H9 (cell line): Measurements from ENCODE around the gene MYLK3. TPM values are rescaled to one million over a fixed set of nuclear protein-coding genes. Genes with fewer than 3 reads are reported as not detected.

ENCODE experiments used
- DNase-seq: peaks from one replicate; pipeline ENCODE4 v3.0.0-alpha.2; 2017
- H2AFZ ChIP-seq: one replicate; pipeline ENCODE4 v1.6.1; 2013; ENCODE audit warnings: mild to moderate bottlenecking, low read length, control low read depth, moderate library complexity
- H2AK5ac ChIP-seq: 2 replicates; pipeline ENCODE4 v1.6.1; 2013; ENCODE audit warnings: low read length, control low read depth, mixed read lengths; ENCODE audit not compliant: insufficient read length
- H2BK120ac ChIP-seq: one replicate; pipeline ENCODE4 v1.6.1; 2013; ENCODE audit warnings: low read depth, mild to moderate bottlenecking, low read length, control low read depth, inconsistent platforms; ENCODE audit not compliant: poor library complexity, severe bottlenecking
- H2BK12ac ChIP-seq: 2 replicates; pipeline ENCODE4 v1.6.1; 2013; ENCODE audit warnings: low read length, control low read depth, mixed read lengths, low read depth; ENCODE audit not compliant: insufficient read length
- H2BK15ac ChIP-seq: 2 replicates; pipeline ENCODE4 v1.6.1; 2013; ENCODE audit warnings: low read depth, low read length, control low read depth
- H2BK20ac ChIP-seq: one replicate; pipeline ENCODE4 v1.6.1; 2013; ENCODE audit warnings: low read depth, mild to moderate bottlenecking, low read length, control low read depth, inconsistent platforms; ENCODE audit not compliant: poor library complexity, severe bottlenecking
- H2BK5ac ChIP-seq: 2 replicates; pipeline ENCODE4 v1.6.1; 2013; ENCODE audit warnings: low read length, control low read depth, mixed read lengths; ENCODE audit not compliant: insufficient read length
- H3K14ac ChIP-seq: 2 replicates; pipeline ENCODE4 v1.6.1; 2013; ENCODE audit warnings: low read length, control low read depth; ENCODE audit not compliant: insufficient read depth
- H3K18ac ChIP-seq: 2 replicates; pipeline ENCODE4 v1.6.1; 2013; ENCODE audit warnings: low read depth, mild to moderate bottlenecking, mixed read lengths, low read length, control low read depth; ENCODE audit not compliant: insufficient read length
- H3K23ac ChIP-seq: 2 replicates; pipeline ENCODE4 v1.6.1; 2013; ENCODE audit warnings: low read length, control low read depth, mixed read lengths, low read depth; ENCODE audit not compliant: insufficient read length
- H3K23me2 ChIP-seq: 2 replicates; pipeline ENCODE4 v1.6.1; 2013; ENCODE audit warnings: low read depth, mild to moderate bottlenecking, mixed read lengths, low read length, control low read depth; ENCODE audit not compliant: insufficient read length, poor library complexity, severe bottlenecking
- H3K27ac ChIP-seq: 2 replicates; pipeline ENCODE4 v1.5.1; 2013; ENCODE audit warnings: low read length, control low read depth, mixed read lengths, low read depth; ENCODE audit not compliant: insufficient read length
- H3K27me3 ChIP-seq: 2 replicates; pipeline ENCODE4 v1.6.1; 2013; ENCODE audit warnings: low read length, control low read depth, inconsistent platforms; ENCODE audit not compliant: insufficient read depth
- H3K4ac ChIP-seq: 2 replicates; pipeline ENCODE4 v1.6.1; 2013; ENCODE audit warnings: low read depth, mild to moderate bottlenecking, control low read depth, inconsistent platforms, low read length, moderate library complexity
- H3K4me1 ChIP-seq: 2 replicates; pipeline ENCODE4 v1.6.1; 2013; ENCODE audit warnings: low read length, control low read depth, inconsistent platforms; ENCODE audit not compliant: insufficient read depth
- H3K4me2 ChIP-seq: 2 replicates; pipeline ENCODE4 v1.6.1; 2013; ENCODE audit warnings: low read length, control low read depth, mixed read lengths; ENCODE audit not compliant: insufficient read length, insufficient read depth
- H3K56ac ChIP-seq: 2 replicates; pipeline ENCODE4 v1.6.1; 2013; ENCODE audit warnings: low read depth, mild to moderate bottlenecking, mixed read lengths, low read length, control low read depth; ENCODE audit not compliant: insufficient read length
- H3K79me1 ChIP-seq: 2 replicates; pipeline ENCODE4 v1.6.1; 2013; ENCODE audit warnings: low read depth, mild to moderate bottlenecking, moderate library complexity, low read length, control low read depth, inconsistent platforms; ENCODE audit not compliant: insufficient read depth, poor library complexity, severe bottlenecking
- H3K79me2 ChIP-seq: 2 replicates; pipeline ENCODE4 v1.6.1; 2013; ENCODE audit warnings: low read length, control low read depth, inconsistent platforms; ENCODE audit not compliant: insufficient read depth
- H3K9ac ChIP-seq: 2 replicates; pipeline ENCODE4 v1.6.1; 2013; ENCODE audit warnings: low read length, control low read depth, mixed read lengths; ENCODE audit not compliant: insufficient read length; ENCODE audit errors: extremely low read depth
- H3K9me3 ChIP-seq: one replicate; pipeline ENCODE4 v1.6.1; 2013; ENCODE audit warnings: low read depth, low read length, inconsistent platforms; ENCODE audit not compliant: control insufficient read depth
- H3T11ph ChIP-seq: one replicate; pipeline ENCODE4 v1.6.1; 2013; ENCODE audit warnings: mild to moderate bottlenecking, low read length, control low read depth, inconsistent platforms
- H4K20me1 ChIP-seq: one replicate; pipeline ENCODE4 v1.6.1; 2013; ENCODE audit not compliant: control insufficient read depth, insufficient read length, insufficient read depth
- H4K5ac ChIP-seq: 2 replicates; pipeline ENCODE4 v1.6.1; 2013; ENCODE audit warnings: low read depth, mild to moderate bottlenecking, mixed read lengths, low read length, control low read depth; ENCODE audit not compliant: insufficient read length
- H4K8ac ChIP-seq: replicated peaks from 2 replicates; pipeline ENCODE4 v1.6.1; 2013; ENCODE audit warnings: low read length, control low read depth, mixed read lengths, low read depth; ENCODE audit not compliant: insufficient read length
- H4K91ac ChIP-seq: 2 replicates; pipeline ENCODE4 v1.6.1; 2013; ENCODE audit warnings: low read depth, mild to moderate bottlenecking, moderate library complexity, mixed read lengths, low read length, control low read depth; ENCODE audit not compliant: insufficient read length
- H3K27ac Mint-ChIP-seq, 3 experiments: 2 replicates in 2 of 3; 3 replicates in 1 of 3; pipeline ENCODE4 v1.8.0; 2020 to 2021; ENCODE audit warnings: mixed read lengths in 3 of 3, mild to moderate bottlenecking in 1 of 3, moderate library complexity in 1 of 3
- H3K27me3 Mint-ChIP-seq: 2 replicates; pipeline ENCODE4 v1.8.0; 2021; ENCODE audit warnings: low read depth, mild to moderate bottlenecking, moderate library complexity, mixed read lengths
- H3K36me3 Mint-ChIP-seq, 3 experiments: 2 replicates in 2 of 3; 3 replicates in 1 of 3; pipeline ENCODE4 v1.8.0; 2020 to 2021; ENCODE audit warnings: low read depth in 3 of 3, mixed read lengths in 3 of 3; ENCODE audit not compliant: insufficient read depth in 1 of 3
- H3K4me1 Mint-ChIP-seq, 2 experiments: 2 replicates each; pipeline ENCODE4 v1.8.0; 2020; ENCODE audit warnings: mixed read lengths in 2 of 2
- H3K4me3 Mint-ChIP-seq, 2 experiments: 2 replicates in 1 of 2; 3 replicates in 1 of 2; pipeline ENCODE4 v1.8.0; 2020 to 2021; ENCODE audit warnings: mild to moderate bottlenecking in 2 of 2, mixed read lengths in 2 of 2, moderate library complexity in 1 of 2
- H3K9me3 Mint-ChIP-seq, 2 experiments: 2 replicates in 1 of 2; 3 replicates in 1 of 2; pipeline ENCODE4 v1.8.0; 2020; ENCODE audit warnings: mild to moderate bottlenecking in 2 of 2, mixed read lengths in 2 of 2, moderate library complexity in 1 of 2
- WGBS: extraction: QIAGEN DNeasy Blood & Tissue Kit; methylation state at CpG from one replicate; pipeline ENCODE4 v1.1.7; 2013; ENCODE audit warnings: missing lambda C conversion rate, low lambda C conversion rate, mixed read lengths; ENCODE audit not compliant: insufficient read length; ENCODE audit errors: extremely low coverage; 5-methylcytosine and 5-hydroxymethylcytosine counted together
- total RNA-seq: library from RNA; stranded (reverse); gene quantifications from 2 replicates; pipeline ENCODE4 v1.2.1, GENCODE V29; 2021
- TF ChIP-seq, protein P1 (sequence below): fragments of 200-600 bp; sonication (generic); conservative IDR thresholded peaks from 3 replicates; pipeline ENCODE4 v1.8.0; 2021; ENCODE audit warnings: antibody characterized with exemption, mild to moderate bottlenecking

MYLK3 gene
- total RNA-seq, 1 experiment from 2014 or later = 0.90 TPM

DNA sequence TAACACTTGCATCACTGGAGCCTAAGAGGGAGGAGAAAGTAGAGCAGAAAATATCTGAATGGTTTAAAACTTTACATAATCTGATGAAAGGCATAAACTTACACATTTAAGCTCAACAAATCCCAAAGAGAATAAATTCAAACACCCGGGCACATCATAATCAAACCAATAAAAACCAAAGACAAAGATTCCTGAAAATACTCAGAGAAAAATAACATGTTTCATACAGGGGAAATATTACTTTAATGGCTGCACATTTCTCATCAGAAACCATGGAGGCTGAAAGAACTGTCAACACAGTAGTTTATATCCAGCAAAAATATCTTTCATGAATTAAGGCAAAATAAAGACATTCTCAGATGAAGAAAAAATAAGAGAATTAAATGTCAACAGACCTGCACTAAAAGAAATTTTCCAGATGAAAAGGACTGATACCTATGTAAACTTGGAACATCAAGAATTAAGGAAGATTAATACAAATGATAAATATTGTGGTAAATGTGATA is 48.7 kb upstream of the MYLK3 start:
- H3K23ac ChIP-seq = no peak overlapping the region
- TF ChIP-seq, protein P1, sequence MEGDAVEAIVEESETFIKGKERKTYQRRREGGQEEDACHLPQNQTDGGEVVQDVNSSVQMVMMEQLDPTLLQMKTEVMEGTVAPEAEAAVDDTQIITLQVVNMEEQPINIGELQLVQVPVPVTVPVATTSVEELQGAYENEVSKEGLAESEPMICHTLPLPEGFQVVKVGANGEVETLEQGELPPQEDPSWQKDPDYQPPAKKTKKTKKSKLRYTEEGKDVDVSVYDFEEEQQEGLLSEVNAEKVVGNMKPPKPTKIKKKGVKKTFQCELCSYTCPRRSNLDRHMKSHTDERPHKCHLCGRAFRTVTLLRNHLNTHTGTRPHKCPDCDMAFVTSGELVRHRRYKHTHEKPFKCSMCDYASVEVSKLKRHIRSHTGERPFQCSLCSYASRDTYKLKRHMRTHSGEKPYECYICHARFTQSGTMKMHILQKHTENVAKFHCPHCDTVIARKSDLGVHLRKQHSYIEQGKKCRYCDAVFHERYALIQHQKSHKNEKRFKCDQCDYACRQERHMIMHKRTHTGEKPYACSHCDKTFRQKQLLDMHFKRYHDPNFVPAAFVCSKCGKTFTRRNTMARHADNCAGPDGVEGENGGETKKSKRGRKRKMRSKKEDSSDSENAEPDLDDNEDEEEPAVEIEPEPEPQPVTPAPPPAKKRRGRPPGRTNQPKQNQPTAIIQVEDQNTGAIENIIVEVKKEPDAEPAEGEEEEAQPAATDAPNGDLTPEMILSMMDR = no peak
- no peaks in the 10 kb centered on the region for H3K27me3 ChIP-seq
- H3K9ac ChIP-seq = no peak overlapping the region
- no peak overlapping the region for H2AK5ac ChIP-seq
- H4K8ac ChIP-seq = no peak overlapping the region
- H4K5ac ChIP-seq = no peak overlapping the region
- Mint-ChIP-seq H3K4me1 (peaks cover 0 to 3% of the 10 kb centered on the region in 2 experiments; a peak in 2 of 4 replicates), H3K36me3 (peaks cover 31 to 44% (median 33%) of the 10 kb centered on the region in 3 experiments), H3K4me3 (no peak overlapping the region), H3K27ac (no peak overlapping the region), H3K9me3 (peaks cover 29 to 33% of the 10 kb centered on the region in 2 experiments), H3K27me3 (no peaks in the 10 kb centered on the region)
- no peaks in the 10 kb centered on the region for H3K9me3 ChIP-seq
- no peak overlapping the region for H3K56ac ChIP-seq
- H2AFZ ChIP-seq = no peak overlapping the region
- no CpG with 5 or more reads among the region's 1 CpG for WGBS
- no peak overlapping the region for H2BK20ac ChIP-seq
- no peak overlapping the region for H2BK12ac ChIP-seq
- H4K20me1 ChIP-seq = no peaks in the 10 kb centered on the region
- no peak overlapping the region for H3K4me2 ChIP-seq
- H3K79me2 ChIP-seq = no peaks in the 10 kb centered on the region
- H4K91ac ChIP-seq = no peak overlapping the region
- H3K79me1 ChIP-seq = no peaks in the 10 kb centered on the region
- no peak overlapping the region for H3T11ph ChIP-seq
- H3K18ac ChIP-seq = no peak overlapping the region
- H3K4ac ChIP-seq = no peak overlapping the region
- no peak overlapping the region for H2BK5ac ChIP-seq
- H2BK15ac ChIP-seq = no peak overlapping the region
- no peak overlapping the region for H3K27ac ChIP-seq
- H2BK120ac ChIP-seq = no peak overlapping the region
- no peak overlapping the region for H3K14ac ChIP-seq
- no peak for DNase-seq
- H3K4me1 ChIP-seq = no peaks in the 10 kb centered on the region
- no peaks in the 10 kb centered on the region for H3K23me2 ChIP-seq
